Stomach (tissue), 9 donors: ENCODE results near the gene ST6GALNAC5. TPM values are rescaled to one million over a fixed set of nuclear protein-coding genes. Genes with fewer than 3 reads are reported as not detected.
"Not testable (repeated sequence)": the region's sequence is repeated elsewhere in the genome, so short reads cannot be mapped to it uniquely, and the experiment has no call there.

Experiments
- DNase-seq, 2 donors: peaks; one replicate each; pipeline versions ENCODE4 v3.0.0 to v3.0.0-alpha.2; 2013 to 2019
- H3K27ac ChIP-seq, 5 donors: fragments of 200-600 bp in 4 of 5; sonication (generic) in 4 of 5; one replicate each; pipeline ENCODE4 v1.5.1; 2013 to 2019; ENCODE audit warnings: mild to moderate bottlenecking in 1 of 5, moderate library complexity in 1 of 5
- H3K27me3 ChIP-seq, 3 donors: fragments of 200-600 bp; sonication (generic); one replicate each; pipeline ENCODE4 v1.5.1; 2017 to 2019; ENCODE audit warnings: mixed run types in 1 of 3
- H3K36me3 ChIP-seq, 4 donors: fragments of 200-600 bp; sonication (generic); 1 replicate in 3 of 4; 2 replicates in 1 of 4; pipeline ENCODE4 v1.5.1; 2016 to 2019
- H3K4me1 ChIP-seq, 4 donors: fragments of 200-600 bp; sonication (generic); one replicate each; pipeline ENCODE4 v1.5.1; 2016 to 2019
- H3K4me3 ChIP-seq, 4 donors: fragments of 200-600 bp; sonication (generic) in 3 of 4; one replicate each; pipeline ENCODE4 v1.5.1; 2016 to 2019; ENCODE audit warnings: mild to moderate bottlenecking in 1 of 4
- H3K9me3 ChIP-seq, 4 donors: fragments of 200-600 bp; sonication (generic); one replicate each; pipeline ENCODE4 v1.5.1; 2016 to 2019
- EP300 ChIP-seq: sonication (generic); formaldehyde crosslinking; IDR thresholded peaks from one replicate; pipeline ENCODE4 v1.6.1; 2017; ENCODE audit warnings: antibody characterized with exemption
- POLR2A ChIP-seq, 4 donors: fragments of 450-650 bp; IDR thresholded peaks; one replicate each; pipeline ENCODE4 v1.6.1; 2016; ENCODE audit warnings: antibody characterized with exemption in 4 of 4, control low read depth in 2 of 4, mild to moderate bottlenecking in 1 of 4, moderate library complexity in 1 of 4
- POLR2AphosphoS5 ChIP-seq, 3 donors: sonication (generic); formaldehyde crosslinking; IDR thresholded peaks; one replicate each; pipeline ENCODE4 v1.6.1; 2016; ENCODE audit warnings: antibody characterized with exemption in 3 of 3
- WGBS, 5 donors: extraction: QIAGEN DNeasy Blood & Tissue Kit in 3 of 5; methylation state at CpG; one replicate each; pipeline versions ENCODE4 v1.1.5 to v1.1.7; 2013 to 2018; 5-methylcytosine and 5-hydroxymethylcytosine counted together
- intact Hi-C: fragments of 100-400 bp; cut with DNase I; formaldehyde crosslinking; loops from one replicate; pipeline ENCODE4 v1.15.1; 2023; ENCODE audit warnings: low total_unique reads
- polyA plus RNA-seq, 3 donors: library from polyadenylated mRNA; stranded (reverse); fragments of 200-250 nt; gene quantifications; one replicate each; pipeline ENCODE4 v1.2.3, GENCODE V29; 2013
- total RNA-seq, 5 donors: library from RNA; depleted of rRNA; stranded (reverse); fragments of >200 nt; gene quantifications; one replicate each; pipeline versions ENCODE4 v1.1.0 to v1.2.3, GENCODE V29; 2014 to 2016
- TF ChIP-seq, protein P1 (sequence below), 7 experiments: fragments of 450-650 bp in 4 of 7; fragments of 200-600 bp in 3 of 7; sonication (generic) in 3 of 7; IDR thresholded peaks; one replicate each; pipeline ENCODE4 v1.5.1; 2016 to 2019; ENCODE audit warnings: antibody characterized with exemption in 7 of 7, control low read depth in 2 of 7, mild to moderate bottlenecking in 1 of 7
- donor health status: healthy with polysubstance abuse.
- donor health status: Bipolar disorder and iron deficiency.
- donor health status: healthy.

The ST6GALNAC5 gene
- total and polyA plus RNA-seq, 8 donors: 1.3 to 22.0 (median 2.9) TPM; not detected in 1

DNA sequence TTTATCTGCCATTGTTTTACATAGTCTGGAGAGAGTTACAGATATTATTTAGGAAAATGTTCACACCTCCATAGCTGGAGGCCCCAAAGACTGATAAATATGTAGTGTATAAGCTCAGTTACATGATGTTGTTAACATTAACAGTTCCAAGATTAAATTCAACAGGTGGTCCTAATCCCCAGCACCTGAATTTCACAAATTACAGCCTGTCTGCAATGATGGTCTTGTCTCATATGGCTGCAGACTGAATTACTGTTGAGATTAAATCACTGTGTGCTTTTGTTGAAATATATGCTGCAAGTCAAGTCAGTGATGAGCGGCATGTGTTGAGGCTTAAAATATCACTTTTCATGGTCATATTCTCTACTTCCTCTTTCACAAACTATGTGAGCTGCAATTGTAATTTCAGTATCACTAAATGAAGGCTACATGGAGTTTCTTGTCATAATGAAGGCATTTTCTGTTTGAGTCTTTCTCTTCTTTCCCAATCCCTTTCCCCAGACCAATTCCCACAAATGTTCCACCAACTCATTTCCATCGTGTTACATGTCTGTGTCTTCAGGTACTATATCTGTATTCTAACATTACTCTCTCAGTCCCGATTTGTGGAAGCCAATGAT, 4.2 kb downstream of the ST6GALNAC5 start:
- DNase-seq: no peak
- WGBS, 5 donors: 73 to 90% (median 83%) methylated on average over 3 of the region's 3 CpGs
- H3K27ac ChIP-seq: no peak overlapping the region
- H3K36me3 ChIP-seq: no peaks in the 10 kb centered on the region
- peaks cover 10 to 24% (median 20%) of the 10 kb centered on the region in 4 donors for H3K4me1 ChIP-seq
- intact Hi-C loops: no loop called here
- no peak overlapping the region for H3K4me3 ChIP-seq
- peaks cover 0 to 39% (median 22%) of the 10 kb centered on the region in 3 donors for H3K27me3 ChIP-seq
- H3K9me3 ChIP-seq: no peaks in the 10 kb centered on the region
- no peak for TF ChIP-seq POLR2AphosphoS5 (IDR thresholded peaks at IDR 0.05)

DNA sequence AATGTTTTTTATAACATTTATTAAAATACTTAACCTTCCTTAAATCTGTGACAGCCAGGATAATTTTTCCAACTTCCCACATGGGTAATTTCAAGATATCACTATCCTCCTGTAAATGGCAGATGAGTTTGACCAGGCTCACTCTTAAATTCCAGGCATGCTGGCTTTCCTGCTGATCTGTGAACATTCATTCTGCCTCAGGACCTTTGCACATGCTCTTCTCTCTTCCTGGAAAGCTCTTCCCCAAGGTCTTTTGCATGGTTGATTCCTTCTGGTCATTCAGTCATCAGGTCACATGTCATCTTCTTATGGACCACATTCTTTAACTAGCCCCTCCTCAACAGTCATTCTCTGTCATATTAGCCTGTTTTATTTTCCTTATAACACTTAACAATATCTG, 5.7 kb downstream of the ST6GALNAC5 start:
- Histone ChIP-seq H3K36me3 (no peaks in the 10 kb centered on the region), H3K4me1 (peaks cover 9 to 12% (median 10%) of the 10 kb centered on the region in 4 donors), H3K9me3 (no peaks in the 10 kb centered on the region), H3K27ac (no peak overlapping the region), H3K4me3 (no peak overlapping the region), H3K27me3 (peaks cover 0 to 27% (median 12%) of the 10 kb centered on the region in 3 donors)
- intact Hi-C loops: no loop called here
- no peak for TF ChIP-seq POLR2AphosphoS5 (IDR thresholded peaks at IDR 0.05)
- no peak for TF ChIP-seq EP300
- TF ChIP-seq POLR2A (IDR thresholded peaks at IDR 0.05): no peak
- TF ChIP-seq, protein P1, sequence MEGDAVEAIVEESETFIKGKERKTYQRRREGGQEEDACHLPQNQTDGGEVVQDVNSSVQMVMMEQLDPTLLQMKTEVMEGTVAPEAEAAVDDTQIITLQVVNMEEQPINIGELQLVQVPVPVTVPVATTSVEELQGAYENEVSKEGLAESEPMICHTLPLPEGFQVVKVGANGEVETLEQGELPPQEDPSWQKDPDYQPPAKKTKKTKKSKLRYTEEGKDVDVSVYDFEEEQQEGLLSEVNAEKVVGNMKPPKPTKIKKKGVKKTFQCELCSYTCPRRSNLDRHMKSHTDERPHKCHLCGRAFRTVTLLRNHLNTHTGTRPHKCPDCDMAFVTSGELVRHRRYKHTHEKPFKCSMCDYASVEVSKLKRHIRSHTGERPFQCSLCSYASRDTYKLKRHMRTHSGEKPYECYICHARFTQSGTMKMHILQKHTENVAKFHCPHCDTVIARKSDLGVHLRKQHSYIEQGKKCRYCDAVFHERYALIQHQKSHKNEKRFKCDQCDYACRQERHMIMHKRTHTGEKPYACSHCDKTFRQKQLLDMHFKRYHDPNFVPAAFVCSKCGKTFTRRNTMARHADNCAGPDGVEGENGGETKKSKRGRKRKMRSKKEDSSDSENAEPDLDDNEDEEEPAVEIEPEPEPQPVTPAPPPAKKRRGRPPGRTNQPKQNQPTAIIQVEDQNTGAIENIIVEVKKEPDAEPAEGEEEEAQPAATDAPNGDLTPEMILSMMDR (IDR thresholded peaks at IDR 0.05): no peak
- DNase-seq: no peak

DNA sequence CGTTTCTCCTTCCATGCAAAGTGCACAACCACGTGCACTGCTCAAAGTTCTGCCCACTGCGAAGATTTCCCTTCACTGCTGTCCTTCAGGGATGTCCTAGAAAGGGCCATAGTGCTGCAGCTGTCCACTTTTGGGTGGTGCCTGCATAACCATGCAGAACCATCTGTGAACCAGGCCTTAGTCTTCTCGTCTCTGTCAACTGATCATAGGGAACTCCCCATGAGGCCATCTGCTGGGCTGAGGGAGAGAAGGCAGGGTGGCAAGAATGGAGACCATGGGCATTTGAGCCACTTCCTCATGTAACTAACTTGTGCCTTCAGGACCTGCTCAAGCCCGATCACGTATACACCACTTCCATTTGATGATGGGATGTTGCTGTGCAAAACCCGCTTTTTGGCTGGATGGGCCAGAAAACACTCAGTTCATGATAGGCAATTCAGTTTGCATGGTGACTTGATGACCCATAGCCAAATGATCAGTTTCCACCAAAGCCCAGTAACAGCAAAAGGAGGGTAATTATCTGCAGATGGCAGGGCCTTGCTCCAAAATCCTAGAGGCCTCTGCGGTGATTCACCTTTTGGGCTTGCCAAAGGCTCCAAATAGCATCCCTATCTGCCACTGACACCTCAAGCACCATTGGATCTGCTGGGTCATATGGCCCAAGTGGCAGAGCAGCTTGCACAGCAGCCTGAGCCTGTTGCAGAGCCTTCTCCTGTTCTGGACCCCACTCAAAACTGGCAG, 9.5 kb downstream of the ST6GALNAC5 start:
- no peak overlapping the region for H3K4me3 ChIP-seq
- H3K27me3 ChIP-seq: no peaks in the 10 kb centered on the region
- WGBS, 5 donors: 83 to 93% (median 89%) methylated on average over 8 of the region's 8 CpGs
- no peaks in the 10 kb centered on the region for H3K4me1 ChIP-seq
- TF ChIP-seq, protein P1 (IDR thresholded peaks at IDR 0.05): no peak
- TF ChIP-seq POLR2A (IDR thresholded peaks at IDR 0.05): no peak
- no peak overlapping the region for H3K27ac ChIP-seq
- H3K9me3 ChIP-seq: no peaks in the 10 kb centered on the region
- DNase-seq: no peak
- intact Hi-C loops: no loop called here
- H3K36me3 ChIP-seq: no peaks in the 10 kb centered on the region

DNA sequence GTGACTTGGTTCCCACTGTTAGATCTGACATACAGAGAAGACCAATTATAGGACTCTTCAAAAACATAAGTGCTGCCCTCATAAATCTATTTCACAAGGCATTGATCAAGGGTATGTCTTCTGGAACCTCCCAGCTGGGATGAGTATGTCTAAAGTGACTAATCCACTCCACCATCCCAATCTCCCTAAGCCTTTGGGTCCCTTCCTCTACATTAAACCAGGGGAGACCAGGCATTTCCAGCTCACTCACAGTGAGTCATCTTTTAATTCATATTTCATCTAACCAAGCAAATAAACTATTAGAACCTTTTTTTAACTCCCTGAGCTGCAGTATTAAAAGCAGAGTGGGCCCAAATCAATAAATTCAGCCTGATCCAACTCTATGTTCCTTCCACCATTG, 11.7 kb downstream of the ST6GALNAC5 start:
- intact Hi-C loops, H3K9me3 ChIP-seq, H3K4me3 ChIP-seq, DNase-seq, H3K4me1 ChIP-seq, H3K27ac ChIP-seq, H3K27me3 ChIP-seq, H3K36me3 ChIP-seq: not testable (repeated sequence)

DNA sequence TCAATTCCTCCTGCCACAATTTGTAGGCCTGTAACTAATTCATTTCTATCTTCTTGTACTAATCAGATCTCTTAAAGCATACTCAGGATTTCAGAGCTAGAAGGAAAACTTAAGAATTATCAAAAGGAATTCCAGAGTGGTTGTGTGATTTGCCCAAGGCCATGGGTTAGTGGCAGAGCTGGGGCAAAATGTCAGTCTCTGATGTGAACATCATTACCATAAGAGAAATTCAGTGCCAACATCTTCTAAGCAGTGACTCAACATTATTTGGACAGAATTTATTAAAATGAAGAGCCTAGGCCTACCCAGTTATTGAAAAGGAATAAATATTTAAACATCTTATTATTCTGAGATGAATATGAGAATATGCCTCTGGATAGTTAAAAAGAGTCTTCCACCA, 14.5 kb downstream of the ST6GALNAC5 start:
- no peaks in the 10 kb centered on the region for H3K4me1 ChIP-seq
- intact Hi-C loops: no loop called here
- TF ChIP-seq EP300: no peak
- TF ChIP-seq POLR2A (IDR thresholded peaks at IDR 0.05): no peak
- TF ChIP-seq, protein P1 (IDR thresholded peaks at IDR 0.05): no peak
- TF ChIP-seq POLR2AphosphoS5 (IDR thresholded peaks at IDR 0.05): no peak
- no peaks in the 10 kb centered on the region for H3K27me3 ChIP-seq
- no peaks in the 10 kb centered on the region for H3K36me3 ChIP-seq
- no peak for DNase-seq
- H3K27ac ChIP-seq: no peak overlapping the region
- H3K4me3 ChIP-seq: no peak overlapping the region
- no peaks in the 10 kb centered on the region for H3K9me3 ChIP-seq
